ENCODE measurements around the gene RPL31.

Gene RPL31

DNA sequence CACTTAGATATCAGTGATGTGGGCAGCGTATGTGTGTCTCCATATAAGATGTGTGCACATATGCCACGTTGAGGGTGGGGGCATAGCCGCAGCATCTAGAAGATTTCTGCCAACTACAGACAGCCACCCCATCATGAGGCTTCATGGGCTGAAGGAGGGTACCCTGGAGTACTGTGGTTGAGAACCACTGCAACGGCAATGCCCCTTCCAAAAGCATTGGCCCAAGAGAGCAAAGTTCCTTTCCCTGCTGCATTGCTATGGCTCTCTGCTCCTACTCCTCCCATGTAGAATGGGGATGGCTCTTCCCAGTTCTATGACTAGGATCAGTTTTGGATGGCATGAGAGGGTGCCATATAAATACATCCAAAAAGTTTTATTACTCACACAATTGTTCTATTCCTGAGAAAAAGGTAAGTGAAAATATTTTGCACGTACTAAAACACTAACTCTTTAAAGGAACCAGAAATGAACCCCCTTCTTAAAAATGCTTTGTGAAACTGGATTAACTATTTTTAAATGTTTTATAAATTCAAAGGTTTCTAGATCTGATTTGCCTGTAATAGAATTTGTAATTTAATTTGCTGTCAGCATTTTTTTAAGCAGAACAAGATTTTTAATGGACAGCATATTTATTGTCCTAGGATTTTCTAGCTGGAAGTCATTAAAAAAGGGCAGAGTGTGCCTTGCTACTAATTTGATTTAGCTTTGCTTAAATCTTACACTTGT is 4.4 kb upstream of the RPL31 start:
- DNase-seq = no peak

DNA sequence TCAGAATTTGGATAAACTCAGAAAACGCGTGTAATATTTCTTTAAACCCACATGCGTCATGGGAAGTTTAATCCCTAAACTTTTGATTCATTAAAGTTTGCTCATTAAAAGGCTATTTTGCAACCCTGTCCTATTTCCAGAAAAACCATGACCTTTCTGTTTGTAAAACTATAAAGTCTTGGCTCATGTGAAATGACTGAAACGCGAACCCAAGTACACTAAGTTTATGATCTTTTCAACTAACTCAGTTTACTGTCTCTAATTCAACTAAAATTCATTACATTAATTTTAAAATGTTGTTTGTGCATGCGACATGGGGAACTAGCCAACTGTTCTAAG is 3.9 kb upstream of the RPL31 start:
- DNase-seq = no peak

DNA sequence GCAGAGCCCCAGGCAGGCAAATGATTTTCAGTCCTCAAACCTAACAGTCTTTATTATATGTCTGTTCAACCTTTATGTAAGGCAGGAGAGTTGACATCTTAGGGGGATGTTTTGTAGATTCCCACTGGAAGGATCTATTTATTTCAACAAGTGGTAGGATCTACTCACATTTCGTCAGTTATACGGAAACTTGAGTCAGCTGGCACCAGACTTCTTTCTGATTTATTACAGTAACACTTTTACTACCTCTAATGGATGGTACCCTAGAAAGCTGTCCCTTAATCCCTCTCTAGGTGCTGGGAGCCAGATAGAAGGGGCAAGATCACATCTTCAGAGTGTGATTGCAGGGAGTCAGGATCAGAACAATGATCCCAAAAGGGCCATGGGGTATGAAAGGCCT is 2.1 kb upstream of the RPL31 start:
- DNase-seq = no peak

DNA sequence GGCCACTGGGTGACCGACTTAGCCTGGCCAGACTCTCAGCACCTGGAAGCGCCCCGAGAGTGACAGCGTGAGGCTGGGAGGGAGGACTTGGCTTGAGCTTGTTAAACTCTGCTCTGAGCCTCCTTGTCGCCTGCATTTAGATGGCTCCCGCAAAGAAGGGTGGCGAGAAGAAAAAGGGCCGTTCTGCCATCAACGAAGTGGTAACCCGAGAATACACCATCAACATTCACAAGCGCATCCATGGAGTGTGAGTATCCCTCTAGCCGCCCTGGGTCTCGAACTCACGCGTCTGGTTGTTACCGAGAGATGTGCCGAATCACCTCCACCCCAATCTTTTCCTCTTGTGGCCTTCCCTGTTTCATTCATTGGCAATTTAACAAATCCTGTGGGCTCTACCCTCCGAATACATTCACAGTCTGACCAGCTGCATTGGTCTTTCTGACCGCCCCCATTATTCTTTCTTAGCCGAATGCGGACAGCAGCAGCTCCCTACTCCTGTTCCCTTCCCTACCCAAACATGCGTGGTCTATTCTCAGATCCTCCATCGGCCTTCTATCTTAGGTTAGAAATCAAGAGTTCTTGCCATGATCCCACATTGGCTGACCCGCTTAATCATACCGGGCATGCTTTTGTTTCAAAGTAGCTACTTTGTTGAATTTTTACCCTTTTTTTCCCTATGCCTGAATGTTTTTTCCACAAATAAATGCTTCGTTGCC is 631 bp downstream of the RPL31 start:
- no peak for DNase-seq

DNA sequence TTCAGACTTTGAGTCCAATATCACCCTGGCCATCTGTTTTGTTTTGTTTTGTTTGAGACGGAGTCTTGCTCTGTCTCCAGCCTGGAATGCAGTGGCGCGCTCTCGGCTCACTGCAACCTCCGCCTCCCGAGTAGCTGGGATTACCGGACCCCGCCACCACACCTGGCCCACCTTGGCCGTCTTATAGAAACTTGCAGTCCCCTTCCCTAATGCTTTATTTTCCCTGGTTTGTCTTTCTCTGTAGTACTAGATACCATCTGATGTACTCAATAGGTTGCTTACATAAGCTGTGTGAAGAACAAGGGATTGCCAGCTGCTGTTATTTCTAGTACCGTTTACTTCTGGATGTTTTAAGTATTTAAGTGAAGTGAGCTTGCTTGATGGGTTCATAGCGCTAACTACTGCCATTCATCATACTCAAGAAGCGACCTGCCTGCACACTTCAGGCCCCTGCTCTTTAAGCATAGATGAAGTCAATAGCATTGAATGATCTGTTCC is 1.2 kb downstream of the RPL31 start:
- DNase-seq = no peak

DNA sequence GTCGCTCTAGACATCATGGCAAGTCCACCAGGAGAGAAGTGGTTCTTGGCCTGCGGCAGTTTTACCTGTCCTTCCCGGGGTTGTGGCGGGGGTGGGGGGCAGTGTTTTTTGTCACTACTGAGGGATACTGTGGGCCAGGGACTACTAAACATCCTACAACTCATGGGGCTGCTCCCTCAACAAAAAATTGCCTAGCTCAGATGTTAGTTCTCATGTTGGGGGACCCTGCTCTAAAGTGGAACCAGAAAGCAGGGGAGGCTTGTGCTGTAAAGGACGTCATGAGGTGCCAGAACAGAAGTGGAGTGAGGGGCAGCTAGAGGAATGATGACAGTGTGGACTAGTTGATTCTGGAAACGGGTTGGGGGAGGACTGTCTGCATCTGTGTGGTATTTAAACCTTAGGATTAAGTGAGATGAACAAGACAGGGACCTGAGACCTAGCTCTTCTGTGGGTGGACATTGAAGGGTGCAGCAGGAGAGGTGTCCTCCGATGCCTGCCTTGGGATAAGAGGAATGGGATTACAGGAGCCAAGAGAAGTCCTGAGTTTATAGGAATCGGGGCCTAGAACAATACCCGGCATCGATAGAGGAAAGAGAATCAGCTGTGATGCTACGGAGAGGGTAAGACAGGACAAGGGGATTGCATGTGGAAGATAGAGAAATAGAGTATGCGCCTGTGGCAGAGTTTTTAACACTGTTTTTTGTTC is 2.7 kb downstream of the RPL31 start:
- DNase-seq = no peak

DNA sequence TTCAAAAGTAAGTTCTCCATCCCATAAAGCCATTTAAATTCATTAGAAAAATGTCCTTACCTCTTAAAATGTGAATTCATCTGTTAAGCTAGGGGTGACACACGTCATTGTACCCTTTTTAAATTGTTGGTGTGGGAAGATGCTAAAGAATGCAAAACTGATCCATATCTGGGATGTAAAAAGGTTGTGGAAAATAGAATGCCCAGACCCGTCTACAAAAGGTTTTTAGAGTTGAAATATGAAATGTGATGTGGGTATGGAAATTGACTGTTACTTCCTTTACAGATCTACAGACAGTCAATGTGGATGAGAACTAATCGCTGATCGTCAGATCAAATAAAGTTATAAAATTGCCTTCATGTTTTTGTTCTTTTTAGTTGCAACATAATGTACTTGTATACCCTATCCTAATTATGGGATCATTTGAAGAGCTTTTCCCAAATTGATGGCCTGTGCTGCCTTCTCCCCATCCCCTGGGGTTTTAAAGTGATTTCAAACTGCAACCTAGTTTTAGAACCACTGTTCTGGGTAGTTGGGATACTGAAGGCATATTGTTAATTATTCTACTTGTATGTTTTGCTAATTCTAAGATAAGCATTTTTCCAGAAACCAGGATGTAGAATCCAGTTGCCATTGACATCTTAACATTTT is 4.1 kb downstream of the RPL31 start:
- no peak for DNase-seq

DNA sequence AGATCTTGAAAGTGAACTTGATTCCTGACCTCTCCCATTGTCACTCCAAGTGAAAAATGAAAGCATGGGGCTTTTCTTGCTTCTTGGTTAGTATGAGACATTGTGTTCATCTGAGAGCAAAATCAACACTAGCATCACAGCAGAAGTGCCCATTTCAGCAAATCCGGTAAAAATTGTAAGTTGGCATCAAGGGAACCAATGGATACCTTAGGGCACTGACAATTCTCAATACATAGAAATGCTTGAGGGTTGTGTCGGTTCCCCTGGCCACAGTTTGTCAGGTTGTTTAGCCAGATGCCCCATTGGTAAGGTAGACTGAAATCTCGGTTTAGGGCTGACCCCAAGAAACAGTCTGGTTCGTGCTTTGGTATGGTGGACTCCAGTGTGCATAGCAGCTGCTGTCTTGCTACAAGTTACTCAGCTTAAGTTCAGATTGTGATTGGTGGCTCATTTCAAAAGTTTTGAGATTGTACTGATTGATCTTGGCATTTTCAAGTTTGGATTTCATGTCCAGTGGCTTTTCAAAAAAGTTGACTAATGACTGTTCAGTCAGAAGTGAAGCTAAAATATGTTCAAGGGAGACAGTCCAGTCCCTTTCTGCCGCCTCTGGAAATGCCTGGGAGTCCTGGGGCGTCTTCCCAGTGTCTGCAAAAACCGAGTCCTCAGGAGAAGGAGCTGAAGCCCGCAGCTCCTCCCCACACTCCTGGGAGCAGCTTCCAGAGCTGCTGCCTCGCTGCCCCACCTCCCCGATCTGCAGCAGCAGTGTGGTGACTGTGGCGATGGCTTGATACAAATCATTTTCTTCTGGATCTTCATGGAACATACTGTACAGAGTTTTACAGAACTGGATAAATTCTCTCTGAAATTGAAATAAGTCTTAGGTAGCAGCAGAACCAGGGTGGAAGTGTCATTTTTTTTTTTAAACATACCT is 5.6 kb downstream of the RPL31 start:
- DNase-seq = no peak

DNA sequence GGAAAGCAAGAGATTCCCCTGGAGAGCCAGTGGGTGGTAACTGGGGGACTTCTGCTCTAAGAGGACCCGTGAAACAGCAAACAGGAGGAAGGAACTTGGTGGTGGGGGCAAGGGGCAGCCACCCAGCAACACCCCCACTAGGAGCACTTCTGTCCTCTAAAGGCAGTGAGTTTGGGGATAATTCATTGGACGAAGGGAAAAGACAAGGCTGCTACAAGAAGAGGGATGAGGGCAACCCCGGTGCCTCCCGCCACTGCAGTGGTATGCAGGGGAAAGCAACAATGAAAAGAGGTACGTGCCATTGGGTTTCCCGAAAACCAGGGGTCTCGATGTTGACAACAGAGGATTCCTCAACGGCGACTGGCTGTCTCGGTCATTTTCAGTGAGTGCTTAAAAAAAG is 9.1 kb downstream of the RPL31 start:
- DNase-seq = no peak

DNA sequence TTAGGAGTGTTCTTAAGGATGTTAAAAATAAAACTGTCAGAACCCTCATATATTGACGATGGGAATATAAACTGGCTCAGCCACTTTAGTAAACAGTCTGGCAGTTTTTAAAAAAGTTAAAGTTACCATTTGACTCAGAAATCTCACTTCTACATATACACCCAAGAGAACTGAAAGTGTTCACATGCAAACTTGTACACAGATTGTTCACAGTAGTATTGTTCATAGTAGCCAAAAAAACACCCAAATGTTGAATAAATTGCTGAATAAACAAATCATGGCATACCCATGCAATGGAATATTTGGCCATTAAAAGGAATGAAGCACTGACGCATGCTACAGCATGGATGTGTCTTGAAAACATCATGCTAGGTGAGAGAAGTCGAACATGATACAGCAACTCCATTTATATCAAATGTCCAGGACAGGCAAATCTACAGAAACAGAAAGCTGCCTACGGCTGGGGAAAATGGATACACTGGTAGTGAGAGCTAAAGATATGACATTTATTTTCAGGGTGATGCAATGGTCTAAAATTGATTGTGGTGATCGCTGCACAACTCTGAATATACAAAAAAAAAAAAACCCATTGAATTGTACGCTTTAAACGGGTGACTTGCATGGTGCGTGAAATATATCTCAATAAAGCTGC is 10.1 kb downstream of the RPL31 start:
- no peak for DNase-seq

DNA sequence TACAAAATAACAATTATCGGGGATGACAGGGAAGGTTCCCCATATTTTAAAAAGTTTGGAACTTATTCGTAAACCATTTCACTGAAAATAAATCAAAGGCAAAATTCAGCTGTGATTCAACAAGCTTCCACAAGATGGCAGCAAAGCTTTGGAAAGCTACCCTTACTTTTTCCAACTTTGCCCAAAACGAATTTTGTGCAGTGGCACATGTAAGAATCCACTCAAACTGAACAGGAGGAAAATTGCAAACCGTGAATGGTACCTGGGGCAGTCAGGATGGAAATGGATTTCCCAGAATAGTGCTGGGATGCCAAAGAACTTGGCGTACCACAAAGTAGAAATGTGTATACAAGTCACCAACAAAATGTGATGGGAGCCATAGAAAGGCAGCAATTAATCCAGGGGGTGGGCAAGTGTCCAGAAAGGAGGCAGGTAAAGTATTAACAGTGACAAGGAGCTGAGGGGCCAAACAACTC is 10.7 kb downstream of the RPL31 start:
- no peak for DNase-seq

DNA sequence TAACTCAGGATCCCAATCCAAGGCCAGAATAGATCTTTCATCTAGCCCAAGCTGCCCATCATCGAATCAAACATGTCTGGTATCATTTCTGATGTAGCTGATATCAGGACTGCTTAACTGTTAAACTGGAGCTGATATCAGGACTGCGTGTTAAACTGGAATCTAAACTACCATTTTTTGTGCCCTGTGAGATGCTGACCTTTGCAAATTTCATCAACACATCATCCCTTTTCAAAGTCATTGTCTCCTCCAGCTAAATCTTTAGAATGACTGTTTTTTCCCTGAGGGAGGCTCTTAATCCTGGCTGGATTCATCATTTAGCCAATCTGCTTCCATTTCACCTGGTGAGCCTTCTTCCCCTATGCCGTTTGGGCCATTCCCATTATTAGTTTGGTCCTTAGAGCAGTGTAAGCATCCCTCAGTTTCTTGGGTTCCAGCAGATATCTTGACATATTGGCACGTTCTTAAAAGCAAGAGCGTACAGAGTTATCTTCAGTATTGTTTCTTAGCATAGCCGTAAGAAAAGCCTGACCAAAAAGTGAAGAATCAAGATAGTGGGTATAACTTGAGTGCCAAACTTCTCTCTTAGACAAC is 12.3 kb downstream of the RPL31 start:
- no peak for DNase-seq

DNA sequence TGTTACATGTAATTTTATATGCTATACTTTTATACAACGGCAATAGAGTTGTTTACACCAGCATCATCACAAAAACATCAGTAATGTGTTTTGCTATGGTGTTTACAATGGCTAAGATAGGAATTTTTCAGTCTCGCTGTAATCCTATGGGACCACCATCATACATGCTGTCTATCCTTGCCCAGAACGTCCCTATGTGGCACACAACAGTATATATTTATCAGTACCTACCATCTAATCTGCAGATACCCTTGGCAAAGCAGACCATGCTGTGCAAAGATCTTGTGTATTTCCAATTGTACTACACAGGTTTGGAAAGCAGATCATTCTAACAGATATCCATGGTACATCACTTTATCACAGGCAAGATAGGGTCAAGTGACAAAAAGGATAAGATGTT is 15.3 kb downstream of the RPL31 start:
- no peak for DNase-seq

DNA sequence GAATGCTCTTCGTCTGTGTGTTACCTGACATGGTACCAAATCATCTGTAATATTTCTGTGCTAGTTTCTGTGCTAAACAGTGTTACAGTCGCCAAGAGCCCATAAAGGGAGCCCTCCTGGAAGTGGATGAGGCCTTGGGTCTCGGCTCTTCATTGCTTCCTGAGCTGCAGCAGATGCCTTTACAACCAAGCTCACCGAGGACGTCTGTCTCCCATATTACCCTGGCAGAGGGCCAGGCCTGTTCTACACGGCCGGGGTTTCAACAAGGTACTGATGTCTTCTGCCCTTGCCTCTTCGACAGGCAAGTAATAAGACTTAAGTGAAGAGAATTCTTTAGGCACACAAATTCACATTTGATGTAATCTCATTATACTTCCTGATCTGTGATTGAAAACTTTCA is 16.8 kb downstream of the RPL31 start:
- DNase-seq = no peak

DNA sequence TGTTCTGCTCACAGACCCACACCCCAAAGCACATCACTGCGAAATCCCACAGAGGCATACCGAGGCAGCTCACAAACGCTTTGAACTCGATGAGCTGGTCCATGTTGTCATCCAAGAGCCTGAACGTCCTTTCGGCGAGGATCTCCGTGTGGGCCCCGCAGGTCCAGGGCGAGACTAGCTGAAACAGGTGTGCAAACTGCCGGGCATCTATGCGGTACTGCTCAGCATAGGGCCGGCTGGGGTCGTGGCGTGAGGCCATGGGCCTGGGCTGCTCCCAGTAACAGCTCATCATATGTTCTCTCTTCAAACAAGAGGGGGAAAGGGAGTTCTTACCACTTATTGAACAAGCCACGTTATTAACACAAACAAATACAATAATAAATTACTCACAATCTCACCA is 20.1 kb downstream of the RPL31 start:
- DNase-seq = no peak

DNA sequence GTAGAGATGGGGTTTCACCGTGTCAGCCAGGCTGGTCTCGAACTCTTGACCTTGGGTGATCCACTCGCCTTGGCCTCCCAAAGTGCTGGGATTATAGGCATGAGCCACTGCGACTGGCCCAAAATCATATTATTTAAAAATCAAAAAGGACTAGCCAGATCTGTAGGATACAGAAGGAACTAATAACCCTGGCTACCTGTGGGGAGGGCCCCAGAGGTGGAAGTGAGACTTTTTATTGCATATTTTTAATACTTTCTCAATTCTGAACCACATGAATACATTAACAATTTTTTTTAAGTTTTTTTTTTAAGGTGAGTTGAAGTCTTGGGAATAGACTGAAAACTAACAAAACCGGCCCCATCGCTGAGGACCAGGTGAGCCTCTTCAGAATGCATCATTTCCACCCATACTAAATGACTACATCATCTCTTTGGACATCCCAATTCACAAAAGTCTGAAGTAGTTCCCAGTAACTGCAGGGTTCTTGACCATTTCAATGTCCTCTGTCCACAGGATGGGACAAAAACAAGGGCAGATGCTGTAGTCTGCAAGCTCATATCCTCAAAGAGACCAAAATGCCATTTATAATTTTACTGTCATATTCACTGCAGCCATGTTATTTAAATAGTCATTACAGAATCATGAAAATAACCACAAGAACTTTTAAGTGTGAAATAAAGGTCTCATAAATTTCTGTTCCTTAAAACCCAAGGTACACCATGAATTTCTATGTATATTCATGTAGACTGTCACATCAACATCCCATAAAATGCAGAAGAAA is 21.4 kb downstream of the RPL31 start:
- DNase-seq = no peak

DNA sequence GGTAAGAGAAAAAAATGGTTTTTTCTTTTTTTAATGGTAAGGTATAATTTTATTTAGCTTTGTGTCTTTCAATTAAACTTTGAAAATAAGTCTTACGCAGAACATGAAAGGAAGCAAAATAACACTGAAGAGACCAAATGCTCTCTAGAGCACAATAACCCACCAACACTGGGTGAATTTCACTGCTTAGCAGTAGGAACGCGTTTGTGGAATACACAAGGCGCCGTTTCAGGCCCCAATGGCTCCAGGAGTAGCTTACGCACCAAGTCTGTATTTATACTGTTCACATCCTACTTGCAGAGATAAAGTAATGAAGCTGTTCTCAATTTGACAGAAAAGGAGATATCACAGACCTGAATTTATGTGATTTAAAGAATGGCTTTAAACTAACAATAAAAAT is 23.5 kb downstream of the RPL31 start:
- no peak for DNase-seq

DNA sequence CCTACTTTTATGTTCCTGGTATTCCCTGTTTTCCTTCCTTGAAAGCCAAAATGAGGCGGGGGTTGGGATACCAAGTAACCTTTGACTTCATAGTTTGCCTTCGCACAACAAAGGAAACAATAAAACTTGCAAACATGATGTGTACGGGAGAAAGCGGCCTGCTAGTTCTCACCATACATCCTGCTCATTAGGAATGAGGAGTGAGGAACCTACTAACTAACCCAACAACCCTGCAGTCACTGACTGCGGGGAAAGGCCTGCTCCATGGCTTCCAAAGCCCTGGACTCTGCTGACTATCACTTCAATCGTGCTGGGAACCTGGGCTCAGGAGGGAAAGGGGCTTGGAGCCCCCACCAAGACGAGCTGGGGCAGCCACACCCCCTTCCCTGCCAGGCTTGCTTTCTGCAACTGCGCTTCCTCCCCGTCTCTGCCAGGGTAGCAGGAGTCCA is 24.2 kb downstream of the RPL31 start:
- no peak for DNase-seq

DNA sequence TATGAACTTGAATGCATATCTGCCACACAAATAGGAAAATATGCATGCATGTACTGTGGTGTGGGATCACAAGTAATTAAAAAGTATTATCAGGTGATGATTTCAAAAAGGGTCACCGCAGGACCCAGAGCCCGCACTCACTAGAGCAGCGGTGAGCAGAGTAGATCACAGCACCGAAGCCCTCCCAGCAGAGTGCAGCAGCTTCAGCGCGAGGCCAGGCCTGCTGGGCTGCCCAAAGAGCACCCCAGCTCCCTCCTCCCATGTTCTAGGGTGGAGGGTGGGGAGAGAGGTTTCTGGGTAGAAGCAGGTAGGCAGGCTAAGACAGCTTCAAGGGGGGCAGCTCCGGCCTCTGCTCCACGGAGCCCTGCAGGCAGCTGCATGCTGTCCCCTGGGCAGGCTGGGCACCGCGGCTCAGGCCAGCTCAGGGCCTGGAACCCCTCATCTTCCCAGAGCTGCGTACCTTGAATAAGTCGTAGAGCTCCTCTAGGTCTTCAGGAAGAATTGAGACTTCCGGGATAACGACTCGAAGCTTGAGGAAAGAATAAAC is 24.9 kb downstream of the RPL31 start:
- no peak for DNase-seq

DNA sequence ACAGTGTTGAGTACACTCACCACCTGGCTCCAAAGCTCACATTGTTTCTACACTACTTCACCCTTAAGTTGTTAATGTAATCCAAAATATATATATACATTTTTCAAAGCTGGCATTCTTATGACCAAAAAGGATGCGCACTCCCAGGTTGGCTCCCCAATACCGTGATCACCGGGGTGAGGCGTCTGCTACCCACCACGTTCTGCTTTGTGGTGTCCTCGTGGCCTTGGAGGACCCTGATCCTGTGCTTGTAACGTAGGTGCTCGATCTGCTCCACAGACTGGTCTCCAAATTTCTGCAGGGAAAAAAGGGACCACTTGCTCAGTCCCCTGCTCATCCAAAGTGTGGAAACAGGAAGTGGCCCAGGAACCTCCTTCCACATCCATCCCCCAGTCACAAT is 25.8 kb downstream of the RPL31 start:
- DNase-seq = no peak

All from GOT3 (cell line).